GM21723 (cell line): ENCODE data around the gene DNMT3L.
"Not testable (repeated sequence)": the region's sequence is repeated elsewhere in the genome, so short reads cannot be mapped to it uniquely, and the experiment has no call there.

ENCODE experiments used
- ATAC-seq: cut with Tn5 transposase; IDR thresholded peaks from one replicate; pipeline ENCODE4 v1.9.1; 2021; ENCODE audit warnings: mild to moderate bottlenecking, moderate library complexity; ENCODE audit not compliant: unreplicated experiment

The DNMT3L gene

DNA sequence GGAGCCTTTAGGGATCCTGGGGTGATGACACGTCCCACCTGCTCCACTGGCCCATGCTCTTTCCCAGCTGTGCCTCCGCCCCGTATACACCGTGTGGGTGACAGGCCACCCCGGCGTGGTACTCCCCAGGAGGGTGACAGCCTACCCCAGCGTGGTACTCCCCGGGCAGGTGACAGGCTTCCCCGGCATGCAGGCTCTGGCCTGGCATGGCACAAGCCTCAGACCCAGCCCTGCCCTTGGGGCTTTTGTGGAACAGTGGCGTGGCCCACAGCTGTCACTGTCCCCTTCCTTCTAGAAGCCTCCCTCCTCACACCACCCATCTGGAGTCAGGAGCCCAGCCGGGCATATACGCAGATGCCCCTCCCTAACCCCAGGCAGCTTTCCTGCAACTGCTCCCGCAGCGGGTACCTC lies 33.5 kb upstream of the DNMT3L start:
- ATAC-seq, result no peak

DNA sequence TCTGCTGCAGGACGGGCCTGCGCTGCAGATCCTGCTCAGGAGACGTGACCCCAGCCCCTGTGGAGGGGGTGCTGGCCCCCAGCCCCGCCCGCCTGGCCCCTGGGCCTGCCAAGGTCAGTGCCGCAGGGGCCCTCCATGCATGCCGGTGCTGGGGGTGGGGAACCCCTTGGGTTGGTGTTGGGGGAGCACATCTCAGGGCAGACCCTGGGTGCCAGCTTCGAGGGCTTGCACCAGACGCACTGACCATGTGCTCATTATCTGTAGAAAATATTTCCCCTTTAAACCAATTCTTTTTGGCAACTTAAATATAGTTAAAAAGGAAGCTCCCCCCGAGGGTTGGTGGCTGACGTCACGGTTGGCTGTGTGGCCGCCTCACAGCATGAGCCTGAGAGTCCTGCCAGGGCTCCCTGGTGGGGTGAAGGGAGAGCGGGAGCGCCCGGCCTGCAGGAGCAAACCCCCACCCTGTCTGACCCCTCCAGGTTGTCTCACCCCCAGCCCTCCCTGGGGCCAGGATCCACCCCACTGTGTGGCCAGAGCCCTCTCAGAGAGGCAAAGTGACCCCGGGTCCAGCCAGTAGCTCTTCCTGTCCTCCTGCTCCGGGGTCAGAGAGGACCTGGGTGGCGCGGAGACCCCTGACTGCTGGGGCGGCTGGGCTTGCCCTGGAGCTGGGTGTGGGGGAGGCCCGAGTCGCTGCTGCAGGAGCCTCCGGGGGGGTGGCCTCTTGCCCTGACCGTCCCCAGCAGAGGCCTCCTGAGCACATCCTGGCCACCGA lies 32.9 kb upstream of the DNMT3L start:
- no peak for ATAC-seq

- ATAC-seq, result no peak
Observed at GRCh38 chr21:44293551-44294231, 32.0 kb upstream of the DNMT3L start.

- no peak for ATAC-seq
Observed at GRCh38 chr21:44292812-44293195, 31.1 kb upstream of the DNMT3L start.

DNA sequence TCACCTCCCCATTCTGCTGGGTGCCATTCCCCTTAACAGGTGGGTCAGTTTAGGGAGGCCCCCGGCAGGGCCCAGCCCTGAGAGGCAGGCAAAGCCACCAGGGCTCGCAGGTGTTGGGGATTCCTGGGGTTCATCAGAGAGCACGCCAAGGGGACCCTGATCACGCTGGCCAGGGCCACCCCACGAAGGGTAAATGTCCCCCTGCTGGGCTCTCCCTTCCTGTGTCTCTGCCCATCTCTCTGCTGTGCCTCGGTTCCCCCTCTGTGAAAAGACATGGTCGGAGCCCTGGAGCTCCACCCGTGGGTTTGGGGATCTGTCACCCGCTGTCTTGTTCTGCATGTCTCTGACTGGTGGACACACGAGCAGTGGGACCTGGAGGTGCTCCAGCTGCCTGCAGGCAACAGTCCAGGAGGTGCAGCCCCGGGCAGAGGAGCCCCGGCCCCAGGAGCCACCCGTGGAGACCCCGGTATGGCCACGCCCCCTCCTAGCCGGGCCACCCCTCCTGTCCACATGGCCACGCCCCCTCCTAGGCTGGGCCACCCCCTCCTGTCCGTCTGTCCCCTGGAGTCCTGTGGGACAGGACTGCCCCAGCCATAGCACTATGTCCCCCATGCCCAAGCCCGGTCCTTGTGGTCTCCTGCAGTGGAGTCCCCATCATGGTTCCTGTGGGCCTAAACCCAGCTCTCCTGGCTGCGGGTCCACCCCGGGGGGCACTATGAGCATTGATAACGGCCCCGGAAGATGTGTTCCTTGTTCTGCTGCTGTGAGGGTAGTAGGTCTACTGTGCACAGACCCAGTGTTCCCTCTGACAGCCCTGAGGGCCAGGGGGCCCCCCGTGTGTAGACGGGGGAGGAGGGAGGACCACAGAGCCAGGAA lies 30.5 kb upstream of the DNMT3L start:
- ATAC-seq, result no peak

- ATAC-seq, result no peak
Observed at GRCh38 chr21:44291078-44291935, 29.6 kb upstream of the DNMT3L start.

DNA sequence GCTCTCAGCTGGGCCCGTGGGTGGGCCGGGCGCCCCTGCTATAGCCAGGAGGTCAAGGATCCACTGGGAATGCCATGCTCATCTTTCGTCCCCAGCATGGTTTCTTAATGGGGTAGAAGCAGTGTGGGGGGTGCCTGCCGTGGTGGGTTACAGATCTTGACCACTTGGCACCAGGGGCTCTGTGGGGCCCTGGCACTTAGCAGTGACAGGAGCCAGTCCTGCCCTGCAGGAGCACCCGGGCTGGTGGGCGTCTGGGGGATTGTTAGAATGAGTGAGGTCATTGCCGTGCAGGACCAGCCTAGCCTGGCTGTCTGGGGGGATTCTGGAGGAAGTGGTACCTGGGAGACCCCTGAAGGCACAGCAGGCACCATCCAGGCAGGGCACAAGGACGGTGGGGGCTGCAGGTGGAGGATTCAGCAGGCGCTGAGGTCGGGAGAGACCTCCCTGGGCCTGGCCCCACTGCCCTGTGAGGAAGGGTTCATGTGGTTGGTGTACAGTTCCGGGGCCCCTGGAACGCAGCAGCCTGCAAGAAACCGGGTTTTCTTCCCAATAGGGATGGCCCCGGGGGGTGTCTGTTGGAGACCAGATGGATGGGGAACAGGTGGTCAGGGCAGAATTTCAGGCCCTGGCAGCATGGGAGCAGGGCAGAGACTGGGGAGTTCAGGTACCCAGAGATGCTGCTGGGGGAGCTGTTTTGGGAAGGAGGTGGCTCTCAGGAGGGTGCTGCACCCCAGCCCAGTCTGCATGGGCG lies 28.8 kb upstream of the DNMT3L start:
- ATAC-seq, result no peak

GRCh38 chr21:44289381-44290010 lies 27.8 kb upstream of the DNMT3L start:
- no peak for ATAC-seq

GRCh38 chr21:44288251-44289110 lies 26.8 kb upstream of the DNMT3L start:
- ATAC-seq, result no peak

GRCh38 chr21:44286716-44287632 lies 25.3 kb upstream of the DNMT3L start:
- ATAC-seq, result no peak

- no peak for ATAC-seq
Observed at GRCh38 chr21:44286086-44286715, 24.5 kb upstream of the DNMT3L start.

DNA sequence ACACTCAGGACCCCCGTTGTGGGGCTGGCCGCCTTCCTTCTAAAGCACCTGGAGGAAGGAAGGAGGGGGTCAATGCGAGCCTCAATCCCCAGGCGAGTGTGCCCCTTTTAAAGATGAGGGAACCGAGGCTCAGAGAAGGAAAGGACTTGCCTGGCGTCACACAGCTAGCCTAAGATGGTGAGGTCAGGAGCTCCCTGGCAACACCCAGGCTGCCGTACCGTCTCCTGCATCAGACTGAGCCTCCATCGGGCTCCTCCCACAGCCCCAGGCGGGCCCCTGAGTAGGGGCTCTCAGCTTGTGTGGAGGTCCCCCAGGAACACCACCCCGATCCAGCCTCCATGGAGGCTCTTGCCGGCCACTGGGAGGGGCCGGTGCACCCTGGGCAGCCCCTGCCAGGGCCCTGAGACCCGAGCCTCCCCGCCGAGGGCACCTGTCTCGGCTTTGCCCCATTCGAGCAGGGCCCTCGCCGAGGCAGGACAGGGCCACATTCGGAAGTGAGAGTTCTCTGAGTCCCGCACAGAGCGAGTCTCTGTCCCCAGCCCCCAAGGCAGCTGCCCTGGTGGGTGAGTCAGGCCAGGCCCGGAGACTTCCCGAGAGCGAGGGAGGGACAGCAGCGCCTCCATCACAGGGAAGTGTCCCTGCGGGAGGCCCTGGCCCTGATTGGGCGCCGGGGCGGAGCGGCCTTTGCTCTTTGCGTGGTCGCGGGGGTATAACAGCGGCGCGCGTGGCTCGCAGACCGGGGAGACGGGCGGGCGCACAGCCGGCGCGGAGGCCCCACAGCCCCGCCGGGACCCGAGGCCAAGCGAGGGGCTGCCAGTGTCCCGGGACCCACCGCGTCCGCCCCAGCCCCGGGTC lies 23.7 kb upstream of the DNMT3L start, which contains the start of gene AIRE:
Gene AIRE, plus strand, starts transcription at position 739 of the 855 bp plus-strand sequence. CDS start 131 bp downstream, outside the sequence.
- no peak for ATAC-seq

DNA sequence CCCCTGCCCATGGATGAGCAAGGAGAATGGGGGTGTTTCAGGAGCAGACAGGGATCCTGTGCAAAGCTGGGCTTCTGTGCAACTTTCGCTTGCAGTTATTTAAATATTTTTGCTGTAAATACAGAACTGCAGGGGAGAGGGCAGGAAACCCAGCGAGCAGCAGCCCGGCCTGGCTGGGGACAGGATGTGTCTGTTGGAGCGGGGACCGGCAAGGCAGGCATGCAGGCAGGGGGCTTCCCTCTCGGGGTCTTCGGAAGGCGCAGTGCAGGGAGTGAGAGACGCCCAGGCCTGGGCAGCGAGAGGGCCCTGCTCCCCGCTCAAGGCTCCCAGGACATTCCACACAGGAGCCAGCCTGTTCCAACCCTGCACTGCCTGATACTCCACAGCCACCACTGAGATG lies 22.3 kb upstream of the DNMT3L start:
- ATAC-seq, result no peak

DNA sequence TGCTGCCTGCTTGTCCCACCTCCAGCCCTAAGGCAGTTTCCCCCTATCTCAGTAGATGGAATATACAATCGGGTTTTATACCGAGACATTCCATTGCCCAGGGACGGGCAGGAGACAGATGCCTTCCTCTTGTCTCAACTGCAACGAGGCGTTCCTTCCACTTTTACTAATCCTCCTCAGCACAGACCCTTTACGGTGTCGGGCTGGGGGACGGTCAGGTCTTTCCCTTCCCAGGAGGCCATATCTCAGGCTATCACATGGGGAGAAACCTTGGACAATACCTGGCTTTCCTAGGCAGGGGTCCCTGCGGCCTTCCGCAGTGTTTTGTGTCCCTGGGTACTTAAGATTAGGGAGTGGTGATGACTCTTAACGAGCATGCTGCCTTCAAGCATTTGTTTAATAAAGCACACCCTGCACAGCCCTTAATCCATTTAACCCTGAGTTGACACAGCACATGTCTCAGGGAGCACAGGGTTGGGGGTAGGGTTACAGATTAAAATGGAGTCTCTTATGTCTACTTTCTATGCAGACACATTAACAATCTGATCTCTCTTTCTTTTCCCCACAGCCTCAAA lies 21.6 kb upstream of the DNMT3L start:
- not testable (repeated sequence) for ATAC-seq

GRCh38 chr21:44282370-44282769 lies 20.7 kb upstream of the DNMT3L start:
- no peak for ATAC-seq

DNA sequence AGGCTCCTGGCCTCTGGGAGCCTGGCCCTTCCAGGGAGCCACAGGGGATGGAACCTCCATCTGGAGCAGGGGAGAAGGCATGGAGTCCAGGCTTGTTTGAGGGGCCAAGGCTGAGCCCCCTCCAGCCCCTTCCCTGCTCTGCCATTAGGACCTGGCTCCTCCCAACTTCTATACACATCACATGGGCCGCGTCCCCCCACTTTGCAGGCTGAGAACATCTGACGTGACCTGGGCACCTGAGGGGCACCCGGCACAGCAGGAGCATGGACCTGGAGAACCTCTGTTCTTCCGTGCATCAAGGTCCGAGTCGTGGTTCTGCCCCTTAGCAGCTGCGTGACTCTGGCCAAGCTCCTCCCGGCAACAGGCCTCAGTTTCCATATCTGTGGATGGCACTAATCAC lies 20.1 kb upstream of the DNMT3L start:
- ATAC-seq, result no peak
